ENCODE measurements around the gene LCE3E.

LCE3E gene

DNA sequence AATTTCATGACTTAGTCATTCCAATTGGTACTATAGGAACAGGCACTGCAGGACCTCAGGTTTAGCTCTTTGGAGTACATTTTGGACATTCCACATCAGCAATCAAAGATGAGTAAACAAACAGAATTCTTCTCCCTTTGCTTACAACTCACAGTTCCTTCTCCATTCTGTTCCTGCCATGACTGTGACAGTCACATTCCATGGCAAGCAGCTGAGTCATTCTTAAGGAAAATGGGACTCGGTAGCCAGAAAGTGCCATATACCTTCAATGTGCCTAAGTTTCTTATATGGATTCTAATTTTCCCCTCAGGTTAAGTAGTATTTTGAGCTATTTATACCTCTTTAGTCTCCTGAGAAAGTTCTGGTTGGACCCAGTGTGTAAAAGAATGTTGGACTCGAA lies 26.7 kb downstream of the LCE3E start:
- H3K4me3 ChIP-seq (ENCODE audit: low read depth, low read length), result no peak overlapping the region
- in situ Hi-C loops (cut with HindIII; ENCODE audit: low sequenced_read_pairs), result no loop called here
- no peak for DNase-seq (ENCODE audit: low read depth, low spot score)
- TF ChIP-seq, protein P1, sequence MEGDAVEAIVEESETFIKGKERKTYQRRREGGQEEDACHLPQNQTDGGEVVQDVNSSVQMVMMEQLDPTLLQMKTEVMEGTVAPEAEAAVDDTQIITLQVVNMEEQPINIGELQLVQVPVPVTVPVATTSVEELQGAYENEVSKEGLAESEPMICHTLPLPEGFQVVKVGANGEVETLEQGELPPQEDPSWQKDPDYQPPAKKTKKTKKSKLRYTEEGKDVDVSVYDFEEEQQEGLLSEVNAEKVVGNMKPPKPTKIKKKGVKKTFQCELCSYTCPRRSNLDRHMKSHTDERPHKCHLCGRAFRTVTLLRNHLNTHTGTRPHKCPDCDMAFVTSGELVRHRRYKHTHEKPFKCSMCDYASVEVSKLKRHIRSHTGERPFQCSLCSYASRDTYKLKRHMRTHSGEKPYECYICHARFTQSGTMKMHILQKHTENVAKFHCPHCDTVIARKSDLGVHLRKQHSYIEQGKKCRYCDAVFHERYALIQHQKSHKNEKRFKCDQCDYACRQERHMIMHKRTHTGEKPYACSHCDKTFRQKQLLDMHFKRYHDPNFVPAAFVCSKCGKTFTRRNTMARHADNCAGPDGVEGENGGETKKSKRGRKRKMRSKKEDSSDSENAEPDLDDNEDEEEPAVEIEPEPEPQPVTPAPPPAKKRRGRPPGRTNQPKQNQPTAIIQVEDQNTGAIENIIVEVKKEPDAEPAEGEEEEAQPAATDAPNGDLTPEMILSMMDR (IDR thresholded peaks at IDR 0.05; ENCODE audit: low read depth, low read length), result no peak

DNA sequence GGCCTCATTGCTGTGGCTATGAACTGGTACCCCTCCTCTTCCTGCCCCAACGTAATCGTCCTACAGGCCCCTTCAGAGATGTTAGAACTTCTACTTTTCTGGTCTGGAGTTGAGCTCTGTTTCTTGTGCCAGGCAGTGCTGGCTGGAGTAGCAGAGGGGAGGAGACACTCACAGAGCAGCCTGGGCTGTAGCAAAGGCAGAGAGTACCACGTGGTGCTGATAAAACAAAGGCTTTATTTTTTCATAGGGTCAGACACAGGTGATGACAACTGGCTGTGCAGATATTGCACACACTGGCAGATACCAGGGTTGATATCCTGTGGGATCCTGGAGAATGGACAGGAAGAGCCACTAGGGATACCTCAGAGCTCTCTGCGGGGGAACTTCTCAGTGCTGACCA lies 29.1 kb downstream of the LCE3E start:
- TF ChIP-seq, protein P1 (IDR thresholded peaks at IDR 0.05; ENCODE audit: low read depth, low read length), result no peak
- H3K4me3 ChIP-seq (ENCODE audit: low read depth, low read length), result no peak overlapping the region
- no peak for DNase-seq (ENCODE audit: low read depth, low spot score)
- in situ Hi-C loops (cut with HindIII; ENCODE audit: low sequenced_read_pairs), result no loop called here

DNA sequence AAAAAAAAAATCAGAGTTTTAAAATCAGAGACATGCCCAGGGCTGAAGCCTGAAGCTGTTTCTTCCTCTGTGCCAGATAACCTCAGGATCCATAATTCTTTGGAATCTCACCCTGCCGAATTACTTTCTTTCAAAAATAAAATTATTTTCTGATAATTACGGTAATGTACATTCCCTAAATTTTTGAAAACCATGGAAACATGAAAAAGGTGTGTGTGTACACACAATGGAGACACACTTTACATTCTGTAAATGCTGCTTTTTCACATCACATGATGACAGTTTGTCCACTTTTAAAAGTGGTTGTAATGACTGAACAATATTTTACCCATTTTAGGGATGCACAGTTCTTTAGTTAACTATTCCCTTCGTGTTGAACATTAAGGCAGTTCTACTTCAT lies 30.8 kb downstream of the LCE3E start:
- in situ Hi-C loops (cut with HindIII; ENCODE audit: low sequenced_read_pairs), result no loop called here
- TF ChIP-seq, protein P1 (IDR thresholded peaks at IDR 0.05; ENCODE audit: low read depth, low read length), result no peak
- DNase-seq (ENCODE audit: low read depth, low spot score), result no peak
- H3K4me3 ChIP-seq (ENCODE audit: low read depth, low read length), result no peak overlapping the region

DNA sequence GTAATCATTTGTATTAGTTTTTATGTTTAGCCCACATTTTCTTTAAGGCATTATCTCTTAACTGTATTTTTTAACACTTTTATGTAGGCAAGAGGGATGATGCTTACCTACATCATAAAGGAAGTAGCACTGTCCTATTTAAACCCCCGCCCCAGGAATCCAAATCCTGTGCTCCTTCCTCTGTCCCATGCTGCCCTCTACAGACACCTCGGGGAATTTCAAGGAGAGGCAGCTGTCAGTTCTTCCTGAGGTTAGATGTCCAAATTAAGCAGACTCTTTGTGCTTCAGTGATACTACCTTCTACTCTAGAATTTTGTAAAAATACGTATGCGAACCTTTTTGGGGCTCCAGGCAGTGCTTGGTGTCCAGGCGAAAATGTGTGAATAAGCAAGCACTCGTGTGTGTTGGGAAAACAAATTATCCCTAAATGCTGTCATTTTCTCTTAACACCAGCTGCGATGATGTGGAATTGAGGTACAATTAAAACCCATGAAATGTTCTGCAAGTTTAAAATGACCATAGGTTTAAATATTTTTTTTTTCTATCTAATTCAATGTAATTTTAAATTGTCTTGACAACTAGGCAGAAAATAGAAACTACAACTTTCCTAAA lies 33.1 kb downstream of the LCE3E start:
- DNase-seq (ENCODE audit: low read depth, low spot score), result peak; percentile 1
- TF ChIP-seq, protein P1 (IDR thresholded peaks at IDR 0.05; ENCODE audit: low read depth, low read length), result peak; percentile 48
- in situ Hi-C loops (cut with HindIII; ENCODE audit: low sequenced_read_pairs), result no loop called here
- no peak overlapping the region for H3K4me3 ChIP-seq (ENCODE audit: low read depth, low read length)

DNA sequence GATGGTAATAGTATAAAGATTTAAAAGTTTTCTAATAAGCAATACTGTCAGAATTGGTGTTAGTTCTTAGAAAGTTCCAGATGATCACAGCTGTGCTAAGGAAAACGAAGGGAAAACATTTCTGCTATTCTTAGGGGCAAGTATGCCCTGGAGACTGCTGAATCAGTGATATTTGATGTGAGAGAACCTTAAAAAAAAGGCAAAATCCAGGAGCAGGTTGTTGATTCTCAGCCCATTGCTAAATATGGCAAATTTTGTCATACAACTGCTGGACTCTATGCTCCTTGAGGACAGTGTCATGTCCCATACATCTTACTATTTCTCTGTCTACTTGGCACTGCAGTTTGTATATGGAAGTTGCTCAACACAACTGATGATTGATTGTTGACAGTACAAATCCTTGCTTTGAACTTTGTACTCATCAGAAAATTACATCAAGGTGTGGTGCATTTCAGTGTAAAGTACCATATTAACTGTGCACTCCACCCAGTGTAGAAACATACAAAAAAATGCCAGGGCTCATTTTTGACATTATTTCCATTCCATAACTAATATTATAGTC lies 41.4 kb downstream of the LCE3E start:
- in situ Hi-C loops (cut with HindIII; ENCODE audit: low sequenced_read_pairs), result no loop called here
- TF ChIP-seq, protein P1 (IDR thresholded peaks at IDR 0.05; ENCODE audit: low read depth, low read length), result no peak
- H3K4me3 ChIP-seq (ENCODE audit: low read depth, low read length), result no peak overlapping the region
- DNase-seq (ENCODE audit: low read depth, low spot score), result no peak

DNA sequence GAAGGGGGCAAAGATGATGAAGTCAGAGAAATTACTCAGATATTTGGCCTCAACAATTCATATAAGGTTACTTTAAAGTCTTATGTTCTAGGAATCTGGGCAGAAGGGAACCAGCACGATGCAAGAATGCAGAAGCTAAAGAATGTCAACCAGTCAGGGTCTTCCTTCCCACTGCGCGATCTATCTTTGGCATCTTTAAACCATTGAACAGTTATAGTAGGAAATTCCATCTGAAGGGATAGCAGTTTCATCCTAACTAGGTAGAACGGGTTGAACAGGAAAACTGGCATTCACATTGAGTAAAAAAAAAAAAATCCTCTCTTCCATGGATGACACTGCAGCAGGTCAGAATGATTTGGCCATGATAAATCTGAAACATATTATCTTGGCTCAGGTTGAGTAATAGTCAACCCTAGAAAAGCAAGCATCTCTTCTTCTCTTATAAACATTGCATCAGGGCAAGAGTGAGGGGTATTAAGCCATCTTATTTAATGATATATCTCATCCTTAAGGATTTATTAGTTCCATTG lies 46.0 kb downstream of the LCE3E start:
- in situ Hi-C loops (cut with HindIII; ENCODE audit: low sequenced_read_pairs), result no loop called here
- no peak for DNase-seq (ENCODE audit: low read depth, low spot score)
- TF ChIP-seq, protein P1 (IDR thresholded peaks at IDR 0.05; ENCODE audit: low read depth, low read length), result no peak
- no peak overlapping the region for H3K4me3 ChIP-seq (ENCODE audit: low read depth, low read length)

Data from astrocyte of the spinal cord (primary cell).